HG03095 (cell line): ENCODE data around the gene DNER.
"Not testable (repeated sequence)": the region's sequence is repeated elsewhere in the genome, so short reads cannot be mapped to it uniquely, and the experiment has no call there.

ENCODE experiments used
- ATAC-seq: cut with Tn5 transposase; IDR thresholded peaks from one replicate; pipeline ENCODE4 v1.9.1; 2021; ENCODE audit warnings: moderate library complexity; ENCODE audit not compliant: unreplicated experiment

The DNER gene

GRCh38 chr2:229348128-229348527, 366.2 kb downstream of the DNER start:
- ATAC-seq: no peak

- no peak for ATAC-seq
Observed at GRCh38 chr2:229346816-229347540, 367.4 kb downstream of the DNER start.

- ATAC-seq: no peak
Observed at GRCh38 chr2:229344955-229345354, 369.4 kb downstream of the DNER start.

GRCh38 chr2:229344151-229344551, 370.2 kb downstream of the DNER start:
- no peak for ATAC-seq

- ATAC-seq: no peak
Observed at GRCh38 chr2:229343661-229344060, 370.7 kb downstream of the DNER start.

GRCh38 chr2:229342376-229342775, 372.0 kb downstream of the DNER start:
- no peak for ATAC-seq

GRCh38 chr2:229340086-229340760, 374.1 kb downstream of the DNER start:
- no peak for ATAC-seq

- no peak for ATAC-seq
Observed at GRCh38 chr2:229339618-229340017, 374.7 kb downstream of the DNER start.

- not testable (repeated sequence) for ATAC-seq
Observed at GRCh38 chr2:229339171-229339570, 375.2 kb downstream of the DNER start.

GRCh38 chr2:229335877-229336346, 378.4 kb downstream of the DNER start:
- ATAC-seq: no peak

- ATAC-seq: no peak
Observed at GRCh38 chr2:229335330-229335729, 379.0 kb downstream of the DNER start.

GRCh38 chr2:229330952-229331351, 383.4 kb downstream of the DNER start:
- ATAC-seq: no peak

- ATAC-seq: no peak
Observed at GRCh38 chr2:229319558-229319957, 394.8 kb downstream of the DNER start.

- ATAC-seq: no peak
Observed at GRCh38 chr2:229314117-229314516, 400.2 kb downstream of the DNER start.

- no peak for ATAC-seq
Observed at GRCh38 chr2:229313591-229313990, 400.8 kb downstream of the DNER start.
